OCI-LY7 (cell line): ENCODE measurements around the gene PCNA. TPM values are rescaled to one million over a fixed set of nuclear protein-coding genes. Genes with fewer than 3 reads are reported as not detected.
A peak's percentile ranks its signal among the peaks of the same experiment; 100 is the strongest.

Experiments used
- BruUV-seq: library from RNA; stranded (reverse); fragments of 400-500 nt; replicated peaks from 2 replicates; lab custom pipeline; 2021; lab: Mats Ljungman, UMichigan
- CTCF ChIA-PET: fragments of 300-600 bp; sonication (Branson Sonifier 250); formaldehyde crosslinking; loops from one replicate; lab custom pipeline; 2022; ENCODE audit warnings: antibody characterized with exemption; ENCODE audit not compliant: unreplicated experiment; lab: Charles Lee
- POLR2A ChIA-PET: fragments of 300-600 bp; sonication (Branson Sonifier 250); formaldehyde crosslinking; loops from one replicate; lab custom pipeline; 2022; ENCODE audit warnings: antibody characterized with exemption; lab: Charles Lee
- DNase-seq: peaks from one replicate; pipeline ENCODE4 v3.0.0-alpha.2; 2015; ENCODE audit warnings: low spot score
- H2AFZ ChIP-seq: fragments of 200-600 bp; sonication (generic), shearing (Covaris generic); 2 replicates; pipeline ENCODE4 v1.6.1; 2014; ENCODE audit warnings: mild to moderate bottlenecking, antibody characterized with exemption, low read length, moderate library complexity
- H3K27ac ChIP-seq: fragments of 200-600 bp; sonication (generic); 2 replicates; pipeline ENCODE4 v1.5.1; 2014; ENCODE audit warnings: mixed run types, low read depth, mild to moderate bottlenecking, moderate library complexity, low read length, inconsistent platforms; ENCODE audit not compliant: poor library complexity, severe bottlenecking
- H3K36me3 ChIP-seq: fragments of 200-600 bp; sonication (generic); 2 replicates; pipeline ENCODE4 v1.6.1; 2014; ENCODE audit warnings: mild to moderate bottlenecking, antibody characterized with exemption, low read length, moderate library complexity, mixed read lengths; ENCODE audit not compliant: insufficient read depth
- H3K4me1 ChIP-seq: fragments of 200-600 bp; sonication (generic); 2 replicates; pipeline ENCODE4 v1.5.1; 2014; ENCODE audit warnings: mild to moderate bottlenecking, low read length; ENCODE audit not compliant: insufficient read depth, poor library complexity, severe bottlenecking
- H3K4me2 ChIP-seq: fragments of 200-600 bp; sonication (generic); 2 replicates; pipeline ENCODE4 v1.6.1; 2014; ENCODE audit warnings: mild to moderate bottlenecking, low read length
- H3K4me3 ChIP-seq: fragments of 200-600 bp; sonication (generic); 2 replicates; pipeline ENCODE4 v1.5.1; 2014; ENCODE audit warnings: mild to moderate bottlenecking, low read depth, low read length; ENCODE audit not compliant: poor library complexity, severe bottlenecking
- H3K79me2 ChIP-seq: fragments of 200-600 bp; sonication (generic); 2 replicates; pipeline ENCODE4 v1.6.1; 2016; ENCODE audit warnings: low read depth, mild to moderate bottlenecking, low read length, moderate library complexity, mixed read lengths; ENCODE audit not compliant: insufficient read depth
- H3K9me2 ChIP-seq: fragments of 200-600 bp; sonication (generic); 2 replicates; pipeline ENCODE4 v1.6.1; 2016; ENCODE audit warnings: mild to moderate bottlenecking, low read length, mixed read lengths; ENCODE audit not compliant: insufficient read depth
- H3K9me3 ChIP-seq: fragments of 200-600 bp; sonication (generic); 2 replicates; pipeline ENCODE4 v1.6.1; 2014; ENCODE audit warnings: mild to moderate bottlenecking, mixed run types, low read length, mixed read lengths
- H4K20me1 ChIP-seq: fragments of 200-600 bp; sonication (generic); 2 replicates; pipeline ENCODE4 v1.6.1; 2014; ENCODE audit warnings: mild to moderate bottlenecking, antibody characterized with exemption, low read length, moderate library complexity, mixed read lengths; ENCODE audit not compliant: insufficient read depth
- CTCF ChIP-seq: fragments of 200-600 bp; sonication (generic); conservative IDR thresholded peaks from 2 replicates; pipeline ENCODE4 v1.5.1; 2014; ENCODE audit warnings: mild to moderate bottlenecking, antibody characterized with exemption, low read length, moderate library complexity, mixed read lengths
- EZH2phosphoT487 ChIP-seq: fragments of 200-600 bp; sonication (generic); IDR thresholded peaks from 2 replicates; pipeline ENCODE4 v1.6.1; 2018; ENCODE audit warnings: low read depth, borderline replicate concordance, mild to moderate bottlenecking, mixed run types, antibody characterized with exemption, low read length, moderate library complexity, mixed read lengths
- intact Hi-C: fragments of 100-400 bp; cut with micrococcal nuclease; formaldehyde crosslinking; loops from one replicate; pipeline ENCODE4 v1.10.0; 2022; ENCODE audit not compliant: unreplicated experiment
- total RNA-seq, 2 experiments: library from RNA; depleted of rRNA in 1 of 2; stranded (reverse); fragments of >200 nt in 1 of 2; shearing (Covaris generic) in 1 of 2; gene quantifications; 2 replicates each; pipeline ENCODE4 v1.2.3, GENCODE V29; 2014 to 2022

The PCNA gene
- total RNA-seq, 2 experiments from 2014 or later, result 470 to 567 TPM

- intact Hi-C loops, result no loop called here
- H4K20me1 ChIP-seq, result no peaks in the 10 kb centered on the region
- CTCF ChIA-PET, result interaction anchor here (0.5 kb wide), 1 partner anchor 12 kb away, joined by 3 read pairs; no protein-coding TSS in a partner anchor
- H3K27ac ChIP-seq, result no peak overlapping the region
- no peaks in the 10 kb centered on the region for H3K36me3 ChIP-seq
- no peaks in the 10 kb centered on the region for H3K9me3 ChIP-seq
- H2AFZ ChIP-seq, result no peak overlapping the region
- POLR2A ChIA-PET, result interaction anchor here (0.6 to 0.7 kb wide), 5 partner anchors 22 to 925 kb away, joined by 3 to 8 read pairs (median 4); no protein-coding TSS in a partner anchor
- no peaks in the 10 kb centered on the region for H3K9me2 ChIP-seq
- peaks cover 51% of the 10 kb centered on the region; the same call in 1 of the 2 replicates for H3K79me2 ChIP-seq
- TF ChIP-seq EZH2phosphoT487 (no peak), CTCF (no peak)
- H3K4me3 ChIP-seq, result peak overlapping the region; percentile 17
- DNase-seq, result no peak
- no TSS peak for BruUV-seq
- peak overlapping the region; percentile 56 for H3K4me2 ChIP-seq
- peaks cover 42% of the 10 kb centered on the region for H3K4me1 ChIP-seq
Observed at GRCh38 chr20:5145365-5146098, 25.8 kb upstream of the PCNA start.

GRCh38 chr20:5143851-5144250 is 24.1 kb upstream of the PCNA start:
- intact Hi-C loops, result no loop called here
- Histone ChIP-seq H2AFZ (no peak overlapping the region), H3K9me2 (no peaks in the 10 kb centered on the region), H3K27ac (no peak overlapping the region), H3K79me2 (peaks cover 38% of the 10 kb centered on the region; the same call in 1 of the 2 replicates), H3K4me3 (no peak overlapping the region), H3K4me1 (peaks cover 42% of the 10 kb centered on the region), H3K9me3 (no peaks in the 10 kb centered on the region), H3K4me2 (no peak overlapping the region), H4K20me1 (no peaks in the 10 kb centered on the region), H3K36me3 (no peaks in the 10 kb centered on the region)
- CTCF ChIA-PET, result no interaction called here
- no peak for TF ChIP-seq CTCF
- no peak for TF ChIP-seq EZH2phosphoT487
- DNase-seq, result no peak
- no TSS peak for BruUV-seq
- POLR2A ChIA-PET, result interaction anchor here (0.6 to 0.7 kb wide), 3 partner anchors 36 to 188 kb away, joined by 3 read pairs; no protein-coding TSS in a partner anchor

- Histone ChIP-seq H3K4me1 (peaks cover 27% of the 10 kb centered on the region), H3K4me2 (no peak overlapping the region), H3K9me3 (no peaks in the 10 kb centered on the region), H3K36me3 (no peaks in the 10 kb centered on the region; the same call in 1 of the 2 replicates), H3K4me3 (no peak overlapping the region), H2AFZ (no peak overlapping the region), H3K27ac (no peak overlapping the region), H4K20me1 (no peaks in the 10 kb centered on the region), H3K79me2 (peaks cover 24% of the 10 kb centered on the region; the same call in 1 of the 2 replicates), H3K9me2 (no peaks in the 10 kb centered on the region)
- intact Hi-C loops, result no loop called here
- POLR2A ChIA-PET, result interaction anchor here (0.6 to 1.4 kb wide), 2 partner anchors 42 to 1779 kb away, joined by 3 read pairs; no protein-coding TSS in a partner anchor
- BruUV-seq, result no TSS peak
- DNase-seq, result no peak
- TF ChIP-seq CTCF, result no peak
- no peak for TF ChIP-seq EZH2phosphoT487
- CTCF ChIA-PET, result no interaction called here
Observed at GRCh38 chr20:5141615-5142014, 21.9 kb upstream of the PCNA start.
